HG03175 (cell line): ENCODE data around the gene CRIM1.

Source experiments
- ATAC-seq: cut with Tn5 transposase; IDR thresholded peaks from one replicate; pipeline ENCODE4 v1.9.1; 2021; ENCODE audit warnings: mild to moderate bottlenecking, moderate library complexity; ENCODE audit not compliant: unreplicated experiment

CRIM1 gene

GRCh38 chr2:36478999-36479398 lies 123.4 kb downstream of the CRIM1 start:
- ATAC-seq, result no peak

- no peak for ATAC-seq
These were observed 123.8 kb downstream of the CRIM1 start for GRCh38 chr2:36479406-36479805.

- no peak for ATAC-seq
These were observed 124.5 kb downstream of the CRIM1 start for GRCh38 chr2:36480028-36480427.

- no peak for ATAC-seq
These were observed 125.1 kb downstream of the CRIM1 start for GRCh38 chr2:36480636-36481035.

- ATAC-seq, result no peak
These were observed 126.1 kb downstream of the CRIM1 start for GRCh38 chr2:36481709-36482108.

GRCh38 chr2:36482576-36483214 lies 127.1 kb downstream of the CRIM1 start:
- no peak for ATAC-seq

GRCh38 chr2:36483290-36483689 lies 127.7 kb downstream of the CRIM1 start:
- no peak for ATAC-seq

- no peak for ATAC-seq
These were observed 128.9 kb downstream of the CRIM1 start for GRCh38 chr2:36484454-36484853.

GRCh38 chr2:36485521-36485920 lies 129.9 kb downstream of the CRIM1 start:
- ATAC-seq, result no peak

- ATAC-seq, result no peak
These were observed 131.0 kb downstream of the CRIM1 start for GRCh38 chr2:36486521-36487044.

GRCh38 chr2:36487947-36488346 lies 132.4 kb downstream of the CRIM1 start:
- no peak for ATAC-seq

- no peak for ATAC-seq
These were observed 133.7 kb downstream of the CRIM1 start for GRCh38 chr2:36489281-36489680.

- no peak for ATAC-seq
These were observed 135.2 kb downstream of the CRIM1 start for GRCh38 chr2:36490749-36491148.

GRCh38 chr2:36492216-36492945 lies 136.8 kb downstream of the CRIM1 start:
- ATAC-seq, result no peak

GRCh38 chr2:36493306-36493705 lies 137.7 kb downstream of the CRIM1 start:
- ATAC-seq, result no peak

- ATAC-seq, result no peak
These were observed 142.1 kb downstream of the CRIM1 start for GRCh38 chr2:36497570-36498163.

- ATAC-seq, result no peak
These were observed 143.7 kb downstream of the CRIM1 start for GRCh38 chr2:36499128-36499820.

GRCh38 chr2:36500072-36500471 lies 144.5 kb downstream of the CRIM1 start:
- ATAC-seq, result no peak

- no peak for ATAC-seq
These were observed 146.5 kb downstream of the CRIM1 start for GRCh38 chr2:36502081-36502480.

- ATAC-seq, result peak; percentile 88
These were observed 151.8 kb downstream of the CRIM1 start for GRCh38 chr2:36507408-36507812.

GRCh38 chr2:36509075-36509474 lies 153.5 kb downstream of the CRIM1 start:
- no peak for ATAC-seq
